ENCODE results near the gene KIF6.

KIF6 gene

GRCh38 chr6:39407446-39407993 lies 317.7 kb downstream of the KIF6 start:
- no peak for DNase-seq

- DNase-seq, result no peak
These were observed 320.9 kb downstream of the KIF6 start for GRCh38 chr6:39404312-39404711.

GRCh38 chr6:39403304-39403703 lies 321.9 kb downstream of the KIF6 start:
- no peak for DNase-seq

GRCh38 chr6:39402239-39402751 lies 322.9 kb downstream of the KIF6 start:
- DNase-seq, result no peak

- DNase-seq, result no peak
These were observed 323.8 kb downstream of the KIF6 start for GRCh38 chr6:39401376-39401775.

GRCh38 chr6:39400026-39400425 lies 325.2 kb downstream of the KIF6 start:
- no peak for DNase-seq

- DNase-seq, result no peak
These were observed 328.4 kb downstream of the KIF6 start for GRCh38 chr6:39396854-39397253.

- no peak for DNase-seq
These were observed 332.1 kb downstream of the KIF6 start for GRCh38 chr6:39393075-39393474.

GRCh38 chr6:39391182-39391581 lies 334.0 kb downstream of the KIF6 start:
- no peak for DNase-seq

- DNase-seq, result no peak
These were observed 335.8 kb downstream of the KIF6 start for GRCh38 chr6:39389484-39389767.

GRCh38 chr6:39388606-39389483 lies 336.4 kb downstream of the KIF6 start:
- no peak for DNase-seq

- DNase-seq, result no peak
These were observed 337.4 kb downstream of the KIF6 start for GRCh38 chr6:39387785-39388184.

- no peak for DNase-seq
These were observed 338.7 kb downstream of the KIF6 start for GRCh38 chr6:39386487-39386886.

GRCh38 chr6:39381550-39382140 lies 343.6 kb downstream of the KIF6 start:
- no peak for DNase-seq

GRCh38 chr6:39380837-39381549 lies 344.2 kb downstream of the KIF6 start:
- no peak for DNase-seq

- no peak for DNase-seq
These were observed 346.2 kb downstream of the KIF6 start for GRCh38 chr6:39378960-39379425.

GRCh38 chr6:39378175-39378959 lies 346.8 kb downstream of the KIF6 start:
- no peak for DNase-seq

GRCh38 chr6:39377539-39377950 lies 347.7 kb downstream of the KIF6 start:
- DNase-seq, result peak; percentile 30 to 49

- DNase-seq, result no peak
These were observed 349.8 kb downstream of the KIF6 start for GRCh38 chr6:39375405-39375804.

GRCh38 chr6:39370390-39370789 lies 354.8 kb downstream of the KIF6 start:
- no peak for DNase-seq

- DNase-seq, result no peak
These were observed 355.2 kb downstream of the KIF6 start for GRCh38 chr6:39369987-39370386.

- DNase-seq, result no peak
These were observed 357.5 kb downstream of the KIF6 start for GRCh38 chr6:39367700-39368099.
